HepG2 (cell line): ENCODE measurements around the gene DCTN3. TPM values are rescaled to one million over a fixed set of nuclear protein-coding genes. Genes with fewer than 3 reads are reported as not detected.

ENCODE experiments used
- ARID3A ChIP-seq: IDR thresholded peaks from 2 replicates; pipeline ENCODE4 v1.6.1; 2012; ENCODE audit warnings: low read depth, low read length, improper control_type of control experiment
- ATF4 ChIP-seq, 2 experiments: fragments of 450-650 bp in 1 of 2; sonication (generic) in 1 of 2; formaldehyde crosslinking; IDR thresholded peaks; 2 replicates each; pipeline versions ENCODE4 v1.5.0 to v1.8.0; 2020 to 2022; ENCODE audit warnings: mild to moderate bottlenecking in 1 of 2, missing genetic modification reagents in 1 of 2
- BCL6 ChIP-seq: IDR thresholded peaks from 2 replicates; pipeline ENCODE4 v1.6.1; 2016; ENCODE audit warnings: missing genetic modification reagents, missing compliant biosample characterization
- CREM ChIP-seq, 2 experiments: sonication (generic) in 1 of 2; formaldehyde crosslinking in 1 of 2; IDR thresholded peaks; 2 replicates each; pipeline versions ENCODE4 v1.4.0 to v1.6.1; 2016 to 2020; ENCODE audit warnings: antibody characterized with exemption in 1 of 2, mild to moderate bottlenecking in 1 of 2, missing genetic modification reagents in 1 of 2
- DNMT3B ChIP-seq: conservative IDR thresholded peaks from 2 replicates; pipeline ENCODE4 v1.6.1; 2016; ENCODE audit warnings: missing biosample characterization, control low read depth
- DR1 ChIP-seq: sonication (generic); formaldehyde crosslinking; IDR thresholded peaks from 2 replicates; pipeline ENCODE4 v1.8.0; 2021; ENCODE audit warnings: mild to moderate bottlenecking, missing genetic modification reagents, inconsistent platforms
- E2F1 ChIP-seq: sonication (generic); formaldehyde crosslinking; IDR thresholded peaks from 2 replicates; pipeline ENCODE4 v1.5.0; 2020; ENCODE audit warnings: missing genetic modification reagents
- FOXK1 ChIP-seq: sonication (generic); formaldehyde crosslinking; IDR thresholded peaks from 2 replicates; pipeline ENCODE4 v1.4.0; 2020; ENCODE audit warnings: low read depth, missing genetic modification reagents, borderline replicate concordance
- GFI1 ChIP-seq: sonication (generic); formaldehyde crosslinking; IDR thresholded peaks from 2 replicates; pipeline ENCODE4 v1.5.0; 2020; ENCODE audit warnings: missing genetic modification reagents, mild to moderate bottlenecking, borderline replicate concordance
- GRHL1 ChIP-seq: sonication (generic); formaldehyde crosslinking; conservative IDR thresholded peaks from 2 replicates; pipeline ENCODE4 v1.8.0; 2022; ENCODE audit warnings: missing genetic modification reagents
- HNF4A ChIP-seq: sonication (generic); formaldehyde crosslinking; IDR thresholded peaks from 2 replicates; pipeline ENCODE4 v1.4.0; 2020; ENCODE audit warnings: missing genetic modification reagents
- IKZF4 ChIP-seq: sonication (generic); formaldehyde crosslinking; IDR thresholded peaks from 2 replicates; pipeline ENCODE4 v1.5.1; 2020; ENCODE audit warnings: borderline replicate concordance, mild to moderate bottlenecking, low read depth, missing genetic modification reagents; ENCODE audit errors: not compliant biosample characterization
- KMT2A ChIP-seq: sonication (generic); formaldehyde crosslinking; IDR thresholded peaks from 2 replicates; pipeline ENCODE4 v1.4.0; 2020; ENCODE audit warnings: missing genetic modification reagents
- NR2C2 ChIP-seq: sonication (generic); formaldehyde crosslinking; IDR thresholded peaks from 2 replicates; pipeline ENCODE4 v1.4.0; 2020; ENCODE audit warnings: missing genetic modification reagents, mild to moderate bottlenecking, moderate library complexity, borderline replicate concordance
- NR2F6 ChIP-seq, 2 experiments: IDR thresholded peaks; 2 replicates each; pipeline ENCODE4 v1.6.1; 2016; ENCODE audit warnings: antibody characterized with exemption in 1 of 2, mild to moderate bottlenecking in 1 of 2
- POLR2G ChIP-seq: fragments of 200-400 bp; formaldehyde crosslinking; IDR thresholded peaks from 2 replicates; pipeline ENCODE4 v1.6.1; 2018; ENCODE audit warnings: mild to moderate bottlenecking, low read depth, low read length, moderate library complexity
- RFXANK ChIP-seq: IDR thresholded peaks from 2 replicates; pipeline ENCODE4 v1.6.1; 2016
- SNAPC2 ChIP-seq: sonication (generic); formaldehyde crosslinking; IDR thresholded peaks from 2 replicates; pipeline ENCODE4 v1.8.1; 2022; ENCODE audit warnings: mild to moderate bottlenecking, missing genetic modification reagents
- TRAFD1 ChIP-seq: sonication (generic); formaldehyde crosslinking; IDR thresholded peaks from 2 replicates; pipeline ENCODE4 v1.5.1; 2020; ENCODE audit warnings: missing genetic modification reagents, mild to moderate bottlenecking, borderline replicate concordance
- ZMYM4 ChIP-seq: sonication (generic); formaldehyde crosslinking; IDR thresholded peaks from 2 replicates; pipeline ENCODE4 v1.8.1; 2023; ENCODE audit warnings: mild to moderate bottlenecking, missing genetic modification reagents
- ZNF235 ChIP-seq: sonication (generic); formaldehyde crosslinking; IDR thresholded peaks from 2 replicates; pipeline ENCODE4 v1.8.1; 2023; ENCODE audit warnings: mild to moderate bottlenecking, missing genetic modification reagents, borderline replicate concordance
- ZNF550 ChIP-seq: sonication (generic); formaldehyde crosslinking; IDR thresholded peaks from 2 replicates; pipeline ENCODE4 v1.4.0; 2020; ENCODE audit warnings: mild to moderate bottlenecking, missing genetic modification reagents, borderline replicate concordance
- ZSCAN20 ChIP-seq: sonication (generic); formaldehyde crosslinking; IDR thresholded peaks from 2 replicates; pipeline ENCODE4 v1.4.0; 2020; ENCODE audit warnings: missing genetic modification reagents, mild to moderate bottlenecking, borderline replicate concordance
- polyA plus RNA-seq, 8 experiments: library from polyadenylated mRNA; depleted of rRNA in 3 of 8; stranded (reverse) in 7 of 8; unstranded in 1 of 8; fragments of >200 nt; fragmentation: Illumina TruSeq in 4 of 8; extraction: Trizol in 4 of 8; gene quantifications; 2 replicates each; pipeline versions ENCODE4 v1.2.1 to v1.2.3, GENCODE V29; 2011 to 2016; ENCODE audit warnings: low read depth in 4 of 8, missing spikeins in 1 of 8, mixed read lengths in 1 of 8; ENCODE audit not compliant: insufficient read depth in 1 of 8
- total RNA-seq, 5 experiments: library from RNA; depleted of rRNA; stranded (reverse); fragments of >200 nt; fragmentation: Illumina TruSeq; extraction: Trizol; gene quantifications; 2 replicates each; pipeline ENCODE4 v1.2.3, GENCODE V29; 2016; ENCODE audit warnings: low read depth in 1 of 5

DCTN3 gene
- total and polyA plus RNA-seq, 2 of the 13 experiments (the other 11 are each of a cell fraction or from before 2014, with no cell fraction given) = 27.4 to 34.5 TPM

- peak; percentile 25; the same call in 1 of the 2 replicates for TF ChIP-seq FOXK1 (CRISPR knock-in tag)
- TF ChIP-seq TRAFD1 (CRISPR knock-in tag) = no peak
- no peak for TF ChIP-seq E2F1 (CRISPR knock-in tag)
- peak; percentile 88 for TF ChIP-seq NR2F6 (IDR thresholded peaks at IDR 0.05)
- peak; percentile 81 for TF ChIP-seq NR2F6 (CRISPR knock-in tag; IDR thresholded peaks at IDR 0.05)
- TF ChIP-seq POLR2G = no peak
- TF ChIP-seq IKZF4 (CRISPR knock-in tag) = no peak
- TF ChIP-seq ARID3A = no peak
- TF ChIP-seq GFI1 (CRISPR knock-in tag) = peak; percentile 65; the same call in 1 of the 2 replicates
- no peak for TF ChIP-seq ZNF235
- TF ChIP-seq ZNF550 (CRISPR knock-in tag) = no peak
- no peak for TF ChIP-seq ATF4 (CRISPR knock-in tag; IDR thresholded peaks at IDR 0.05)
- peak; percentile 57; the same call in 1 of the 2 replicates for TF ChIP-seq ZMYM4 (CRISPR knock-in tag)
- TF ChIP-seq BCL6 = peak; percentile 85
- TF ChIP-seq KMT2A = no peak
- TF ChIP-seq CREM (IDR thresholded peaks at IDR 0.05) = peak; percentile 50; the same call in 1 of the 2 replicates
- no peak for TF ChIP-seq CREM (CRISPR knock-in tag; IDR thresholded peaks at IDR 0.05)
- no peak for TF ChIP-seq RFXANK (CRISPR knock-in tag)
- peak; percentile 92 for TF ChIP-seq NR2C2 (CRISPR knock-in tag)
- no peak for TF ChIP-seq GRHL1 (CRISPR knock-in tag)
- peak; percentile 99 for TF ChIP-seq HNF4A (CRISPR knock-in tag)
- no peak for TF ChIP-seq DR1 (CRISPR knock-in tag)
- TF ChIP-seq DNMT3B = no peak
- no peak for TF ChIP-seq ZSCAN20 (CRISPR knock-in tag)
- no peak for TF ChIP-seq SNAPC2 (CRISPR knock-in tag)
Measured at GRCh38 chr9:34644766-34645314, 24.5 kb upstream of the DCTN3 start (continued).
